Activated naive CD4-positive, alpha-beta T cell treated with anti-CD3 and anti-CD28 coated beads, Interleukin-2, amount 10 ng/mL, durations not matched to agents 7 days and 5 days (primary cell): ENCODE results near the gene RAB20.
A peak's percentile ranks its signal among the peaks of the same experiment; 100 is the strongest.

ENCODE experiments used
- CTCF ChIA-PET: fragments of 350-600 bp; sonication (Branson Sonifier 250); formaldehyde crosslinking; loops from one replicate; lab custom pipeline; 2021; ENCODE audit warnings: antibody characterized with exemption; lab: Charles Lee
- DNase-seq: peaks from one replicate; pipeline ENCODE4 v3.0.0-alpha.2; 2020
- H3K27ac Mint-ChIP-seq: one replicate; pipeline ENCODE4 v1.8.0; 2021; ENCODE audit warnings: mild to moderate bottlenecking, moderate library complexity, mixed read lengths
- H3K27me3 Mint-ChIP-seq: one replicate; pipeline ENCODE4 v1.8.0; 2021; ENCODE audit warnings: mild to moderate bottlenecking, mixed read lengths
- H3K36me3 Mint-ChIP-seq: one replicate; pipeline ENCODE4 v1.8.0; 2021; ENCODE audit warnings: mixed read lengths
- H3K4me1 Mint-ChIP-seq: one replicate; pipeline ENCODE4 v1.8.0; 2021; ENCODE audit warnings: mixed read lengths
- H3K4me3 Mint-ChIP-seq: one replicate; pipeline ENCODE4 v1.8.0; 2021; ENCODE audit warnings: mild to moderate bottlenecking, moderate library complexity, mixed read lengths
- H3K9me3 Mint-ChIP-seq: one replicate; pipeline ENCODE4 v1.8.0; 2021; ENCODE audit warnings: mixed read lengths

Gene RAB20

DNA sequence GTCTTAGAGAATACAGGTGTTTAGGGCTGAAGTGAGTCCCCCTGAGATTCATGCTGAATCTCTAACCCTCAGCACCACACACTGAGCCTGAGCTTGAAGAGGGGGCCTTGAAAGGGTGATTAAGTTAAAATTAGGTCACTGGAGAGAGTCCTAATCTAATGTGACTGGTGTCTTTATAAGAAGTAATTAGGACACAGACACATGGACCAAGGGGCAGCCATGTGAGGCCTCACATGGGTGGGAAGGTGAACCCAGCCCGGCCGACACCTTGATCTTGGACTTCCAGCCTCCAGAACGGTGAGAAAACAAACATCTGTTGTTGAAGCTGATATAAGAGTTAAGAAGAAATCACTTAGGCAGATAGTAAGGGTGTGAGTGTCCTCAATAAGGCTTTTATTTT lies 7.1 kb upstream of the RAB20 start:
- Mint-ChIP-seq H3K27ac (no peak overlapping the region), H3K36me3 (no peaks in the 10 kb centered on the region), H3K9me3 (no peaks in the 10 kb centered on the region), H3K4me1 (peaks cover 7% of the 10 kb centered on the region), H3K27me3 (peaks cover 63% of the 10 kb centered on the region), H3K4me3 (no peak overlapping the region)
- DNase-seq: no peak
- CTCF ChIA-PET: no interaction called here

DNA sequence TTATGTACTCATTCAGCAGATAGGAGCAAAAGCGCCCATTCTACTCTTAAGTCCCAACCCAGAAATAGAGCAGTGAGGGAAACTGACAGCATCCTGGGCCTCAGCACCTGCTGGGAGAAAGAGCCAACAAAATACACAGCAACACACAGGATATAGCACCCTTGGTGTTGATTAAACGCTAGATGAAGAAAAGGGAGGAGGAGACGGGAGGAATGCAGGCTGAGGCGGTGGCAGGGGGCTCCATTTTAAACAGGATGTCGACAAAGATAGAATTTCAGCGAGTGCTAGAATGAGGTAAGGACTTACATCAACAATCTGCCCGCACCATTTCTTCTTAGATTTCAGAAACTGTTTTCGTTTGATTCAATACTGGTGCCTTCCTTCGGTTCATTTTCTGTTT lies 4.6 kb upstream of the RAB20 start:
- peaks cover 60% of the 10 kb centered on the region for H3K27me3 Mint-ChIP-seq
- no peak overlapping the region for H3K27ac Mint-ChIP-seq
- H3K36me3 Mint-ChIP-seq: no peaks in the 10 kb centered on the region
- DNase-seq: no peak
- no peak overlapping the region for H3K4me3 Mint-ChIP-seq
- peaks cover 22% of the 10 kb centered on the region for H3K4me1 Mint-ChIP-seq
- H3K9me3 Mint-ChIP-seq: no peaks in the 10 kb centered on the region
- CTCF ChIA-PET: no interaction called here

DNA sequence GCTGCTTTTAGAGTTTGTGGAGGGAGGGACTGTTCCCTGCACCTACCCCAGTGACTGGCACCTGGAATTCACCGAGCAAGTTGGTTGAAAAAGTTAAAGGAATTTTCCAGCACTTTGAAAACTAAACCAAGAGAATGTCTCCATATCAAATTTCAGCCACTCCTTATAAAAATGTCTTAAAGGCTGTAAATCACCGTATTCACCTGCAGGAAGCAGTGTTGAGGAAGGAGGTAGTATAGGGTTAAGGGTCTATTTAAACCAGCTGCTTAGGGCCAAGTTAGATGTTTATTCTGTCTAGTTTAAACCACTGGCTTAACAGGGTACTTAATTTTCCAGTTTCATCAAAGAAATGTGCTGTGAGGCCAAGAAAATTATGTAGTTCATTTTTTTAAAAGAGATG lies 3.8 kb upstream of the RAB20 start:
- Mint-ChIP-seq H3K36me3 (no peaks in the 10 kb centered on the region), H3K4me1 (peaks cover 30% of the 10 kb centered on the region), H3K27me3 (peaks cover 59% of the 10 kb centered on the region), H3K4me3 (no peak overlapping the region), H3K9me3 (no peaks in the 10 kb centered on the region), H3K27ac (no peak overlapping the region)
- CTCF ChIA-PET: no interaction called here
- DNase-seq: no peak

DNA sequence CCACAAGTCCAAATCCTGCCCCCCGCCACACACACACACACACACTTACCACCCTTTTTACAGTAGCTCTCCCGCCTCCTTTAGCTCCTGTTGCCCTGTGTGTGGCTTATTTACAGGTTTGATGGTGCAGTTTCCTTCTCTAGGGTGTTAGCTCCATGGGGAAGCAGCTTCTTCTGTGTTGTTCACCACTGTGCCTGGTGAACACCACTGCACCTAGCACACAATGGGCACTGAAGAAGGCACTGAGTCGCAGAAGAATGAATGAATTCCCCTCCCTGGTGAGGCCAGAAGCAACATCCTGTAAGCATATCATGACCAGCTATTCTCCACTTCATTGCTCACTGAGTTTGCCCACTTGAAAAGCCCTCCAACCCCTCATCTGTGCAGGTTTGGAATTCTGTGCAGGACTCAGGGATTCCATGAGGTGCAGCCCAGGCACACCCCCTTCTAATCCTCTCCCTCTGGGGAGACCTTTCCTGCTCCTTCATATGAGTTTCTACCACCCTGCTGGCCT lies 3.0 kb upstream of the RAB20 start:
- Mint-ChIP-seq H3K4me1 (peaks cover 36% of the 10 kb centered on the region), H3K27ac (no peak overlapping the region), H3K9me3 (no peaks in the 10 kb centered on the region), H3K27me3 (peaks cover 58% of the 10 kb centered on the region), H3K4me3 (no peak overlapping the region), H3K36me3 (no peaks in the 10 kb centered on the region)
- CTCF ChIA-PET: no interaction called here
- DNase-seq: no peak

GRCh38 chr13:110563463-110563774 lies 1.9 kb upstream of the RAB20 start:
- no peak for DNase-seq
- Mint-ChIP-seq H3K9me3 (no peaks in the 10 kb centered on the region), H3K36me3 (peaks cover 4% of the 10 kb centered on the region), H3K4me1 (peaks cover 42% of the 10 kb centered on the region), H3K27ac (no peak overlapping the region), H3K27me3 (peaks cover 54% of the 10 kb centered on the region), H3K4me3 (peak overlapping the region; percentile 40)
- CTCF ChIA-PET: no interaction called here

- H3K27ac Mint-ChIP-seq: no peak overlapping the region
- H3K36me3 Mint-ChIP-seq: peaks cover 4% of the 10 kb centered on the region
- DNase-seq: no peak
- no peaks in the 10 kb centered on the region for H3K9me3 Mint-ChIP-seq
- H3K4me1 Mint-ChIP-seq: peaks cover 42% of the 10 kb centered on the region
- peak overlapping the region; percentile 89 for H3K4me3 Mint-ChIP-seq
- peaks cover 54% of the 10 kb centered on the region for H3K27me3 Mint-ChIP-seq
- CTCF ChIA-PET: interaction anchor here (1.6 kb wide), 1 partner anchor 53 kb away, joined by 4 read pairs; the partner anchor contains the start of gene NAXD
Measured at GRCh38 chr13:110562696-110563462, 1.4 kb upstream of the RAB20 start.

- peak overlapping the region; percentile 85 for H3K27ac Mint-ChIP-seq
- peak overlapping the region; percentile 89 for H3K4me3 Mint-ChIP-seq
- peaks cover 54% of the 10 kb centered on the region for H3K27me3 Mint-ChIP-seq
- CTCF ChIA-PET: interaction anchor here (1.6 kb wide), 1 partner anchor 53 kb away, joined by 4 read pairs; the partner anchor contains the start of gene NAXD
- peaks cover 42% of the 10 kb centered on the region for H3K4me1 Mint-ChIP-seq
- peaks cover 4% of the 10 kb centered on the region for H3K36me3 Mint-ChIP-seq
- DNase-seq: peak; percentile 41
- H3K9me3 Mint-ChIP-seq: no peaks in the 10 kb centered on the region
Measured at GRCh38 chr13:110562036-110562597, 595 bp upstream of the RAB20 start.

GRCh38 chr13:110560601-110561343 lies 750 bp downstream of the RAB20 start:
- DNase-seq: peak; percentile 27
- CTCF ChIA-PET: interaction anchor here (0.9 to 1.6 kb wide), 2 partner anchors 12 to 55 kb away, joined by 3 to 4 read pairs; partner anchors contain the start of gene NAXD
- peak overlapping the region; percentile 58 for H3K27ac Mint-ChIP-seq
- peaks cover 10% of the 10 kb centered on the region for H3K36me3 Mint-ChIP-seq
- H3K9me3 Mint-ChIP-seq: no peaks in the 10 kb centered on the region
- peak overlapping the region; percentile 79 for H3K4me3 Mint-ChIP-seq
- H3K27me3 Mint-ChIP-seq: peaks cover 54% of the 10 kb centered on the region
- H3K4me1 Mint-ChIP-seq: peaks cover 44% of the 10 kb centered on the region

- H3K9me3 Mint-ChIP-seq: no peaks in the 10 kb centered on the region
- CTCF ChIA-PET: interaction anchor here (0.9 kb wide), 1 partner anchor 11 kb away, joined by 3 read pairs; no protein-coding TSS in a partner anchor
- DNase-seq: no peak
- peak overlapping the region; percentile 79 for H3K4me3 Mint-ChIP-seq
- H3K36me3 Mint-ChIP-seq: peaks cover 10% of the 10 kb centered on the region
- H3K27ac Mint-ChIP-seq: no peak overlapping the region
- peaks cover 44% of the 10 kb centered on the region for H3K4me1 Mint-ChIP-seq
- H3K27me3 Mint-ChIP-seq: peaks cover 56% of the 10 kb centered on the region
Measured at GRCh38 chr13:110559986-110560385, 1.5 kb downstream of the RAB20 start.

DNA sequence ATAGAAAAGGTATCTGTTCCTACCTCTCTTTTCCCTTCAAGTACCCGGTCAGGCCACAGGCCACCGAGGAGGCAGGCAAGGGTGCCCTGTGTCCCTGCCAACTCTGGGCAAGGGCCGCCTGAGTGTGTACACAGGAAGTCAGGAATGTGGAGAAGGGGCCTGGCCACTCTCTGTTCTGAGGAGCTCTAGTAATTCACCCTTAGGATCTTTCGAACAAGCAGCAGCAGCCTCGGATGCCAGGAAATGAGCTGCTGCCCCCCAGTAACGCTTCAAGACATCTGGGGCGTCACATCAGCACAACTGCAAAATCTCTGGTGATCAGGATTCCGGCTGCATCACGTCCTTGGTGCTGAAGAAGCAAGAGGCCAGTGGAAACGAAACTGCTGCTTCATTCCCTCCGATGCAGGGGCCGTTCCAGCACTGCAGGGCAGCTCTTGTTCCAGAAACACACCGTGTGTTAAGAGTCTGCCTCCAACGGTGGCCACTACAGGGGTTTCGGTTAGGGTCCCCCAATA lies 2.0 kb downstream of the RAB20 start:
- DNase-seq: no peak
- Mint-ChIP-seq H3K36me3 (peaks cover 10% of the 10 kb centered on the region), H3K4me1 (peaks cover 43% of the 10 kb centered on the region), H3K27ac (no peak overlapping the region), H3K4me3 (peak overlapping the region; percentile 79), H3K9me3 (no peaks in the 10 kb centered on the region), H3K27me3 (peaks cover 51% of the 10 kb centered on the region)
- CTCF ChIA-PET: no interaction called here

DNA sequence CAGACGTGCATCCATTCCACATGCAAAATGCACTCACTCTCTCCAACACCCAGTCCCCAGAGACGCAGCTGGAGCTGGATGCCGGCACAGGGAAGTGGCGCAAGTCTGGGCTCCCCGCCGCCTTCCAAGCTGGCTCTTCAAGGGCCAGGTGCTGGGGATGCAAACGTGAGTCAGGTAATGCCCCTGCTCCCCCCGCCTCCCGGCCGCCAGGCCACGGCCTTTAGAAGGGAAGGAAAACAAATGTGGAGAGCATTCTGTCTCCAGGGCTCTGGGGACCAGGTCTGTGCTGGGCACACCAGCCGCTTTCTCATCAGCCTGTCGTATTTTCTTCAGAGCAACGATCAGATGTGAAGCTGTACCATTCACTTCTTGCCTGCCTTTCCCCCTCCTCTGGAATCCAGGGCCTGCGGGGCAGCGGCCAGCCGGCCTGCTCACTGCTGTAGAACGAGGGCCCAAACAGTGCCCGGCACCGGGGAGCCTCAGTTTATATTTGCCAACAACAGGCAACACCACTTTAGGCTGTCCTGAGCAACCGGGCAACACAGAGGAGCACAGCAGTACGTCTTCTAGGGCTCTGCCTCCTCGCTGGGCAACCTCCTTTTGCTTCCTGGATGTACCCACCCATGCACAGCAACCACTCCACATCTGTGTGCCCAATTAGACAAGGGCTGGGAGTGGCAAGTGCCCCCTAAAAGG lies 3.8 kb downstream of the RAB20 start:
- Mint-ChIP-seq H3K4me1 (peaks cover 30% of the 10 kb centered on the region), H3K27me3 (peaks cover 38% of the 10 kb centered on the region), H3K9me3 (no peaks in the 10 kb centered on the region), H3K27ac (no peak overlapping the region), H3K36me3 (peaks cover 10% of the 10 kb centered on the region), H3K4me3 (no peak overlapping the region)
- DNase-seq: no peak
- CTCF ChIA-PET: no interaction called here

DNA sequence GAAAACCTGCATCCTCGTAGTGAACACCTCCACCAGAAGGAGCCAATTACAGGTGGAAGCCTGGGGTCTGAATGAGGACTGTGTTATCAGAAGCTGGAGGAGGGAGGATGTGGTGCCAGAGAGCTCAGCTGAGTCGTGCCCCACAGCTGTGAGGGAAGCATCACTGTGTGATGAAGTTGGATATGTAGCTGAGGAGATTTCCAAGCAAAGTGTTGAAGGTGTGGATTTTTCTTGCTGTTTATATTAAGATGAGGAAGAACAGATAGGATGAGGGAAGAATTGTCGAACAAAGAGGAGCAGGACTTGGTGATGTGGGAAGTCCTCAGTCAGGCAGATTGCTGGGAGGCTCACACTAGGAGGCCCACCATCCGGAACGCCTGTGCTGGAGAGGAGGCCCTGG lies 4.4 kb downstream of the RAB20 start:
- Mint-ChIP-seq H3K27ac (no peak overlapping the region), H3K4me3 (no peak overlapping the region), H3K9me3 (no peaks in the 10 kb centered on the region), H3K36me3 (peaks cover 10% of the 10 kb centered on the region), H3K4me1 (peaks cover 25% of the 10 kb centered on the region), H3K27me3 (peaks cover 32% of the 10 kb centered on the region)
- DNase-seq: no peak
- CTCF ChIA-PET: no interaction called here

- no peak overlapping the region for H3K27ac Mint-ChIP-seq
- no peaks in the 10 kb centered on the region for H3K9me3 Mint-ChIP-seq
- no peak for DNase-seq
- peaks cover 21% of the 10 kb centered on the region for H3K4me1 Mint-ChIP-seq
- CTCF ChIA-PET: no interaction called here
- peaks cover 10% of the 10 kb centered on the region for H3K36me3 Mint-ChIP-seq
- peaks cover 23% of the 10 kb centered on the region for H3K27me3 Mint-ChIP-seq
- H3K4me3 Mint-ChIP-seq: no peak overlapping the region
Measured at GRCh38 chr13:110556224-110556606, 5.3 kb downstream of the RAB20 start.
